ENCODE data around the gene CADM1.

DNA sequence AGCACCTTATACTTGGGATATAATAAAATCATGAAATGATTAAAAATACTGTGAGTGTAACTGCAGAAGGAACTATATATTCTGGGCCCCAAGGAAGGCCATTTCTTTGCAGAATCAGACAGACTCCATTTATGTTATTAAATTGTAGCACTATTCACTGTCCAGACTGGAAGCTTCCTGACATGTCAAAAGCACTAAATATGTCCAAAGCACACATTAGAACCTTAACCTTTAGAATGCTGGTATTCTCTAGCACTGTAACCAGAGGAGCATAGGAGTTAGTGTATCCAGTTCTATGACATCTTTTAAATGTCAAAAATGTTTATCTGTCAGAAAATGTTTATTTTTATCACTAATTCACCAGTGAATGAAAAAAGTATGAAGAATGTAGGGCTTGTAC lies 246.9 kb downstream of the CADM1 start:
- TF ChIP-seq, protein P1, sequence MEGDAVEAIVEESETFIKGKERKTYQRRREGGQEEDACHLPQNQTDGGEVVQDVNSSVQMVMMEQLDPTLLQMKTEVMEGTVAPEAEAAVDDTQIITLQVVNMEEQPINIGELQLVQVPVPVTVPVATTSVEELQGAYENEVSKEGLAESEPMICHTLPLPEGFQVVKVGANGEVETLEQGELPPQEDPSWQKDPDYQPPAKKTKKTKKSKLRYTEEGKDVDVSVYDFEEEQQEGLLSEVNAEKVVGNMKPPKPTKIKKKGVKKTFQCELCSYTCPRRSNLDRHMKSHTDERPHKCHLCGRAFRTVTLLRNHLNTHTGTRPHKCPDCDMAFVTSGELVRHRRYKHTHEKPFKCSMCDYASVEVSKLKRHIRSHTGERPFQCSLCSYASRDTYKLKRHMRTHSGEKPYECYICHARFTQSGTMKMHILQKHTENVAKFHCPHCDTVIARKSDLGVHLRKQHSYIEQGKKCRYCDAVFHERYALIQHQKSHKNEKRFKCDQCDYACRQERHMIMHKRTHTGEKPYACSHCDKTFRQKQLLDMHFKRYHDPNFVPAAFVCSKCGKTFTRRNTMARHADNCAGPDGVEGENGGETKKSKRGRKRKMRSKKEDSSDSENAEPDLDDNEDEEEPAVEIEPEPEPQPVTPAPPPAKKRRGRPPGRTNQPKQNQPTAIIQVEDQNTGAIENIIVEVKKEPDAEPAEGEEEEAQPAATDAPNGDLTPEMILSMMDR (IDR thresholded peaks at IDR 0.05; ENCODE audit: poor library complexity): no peak
- TF ChIP-seq EZH2 (IDR thresholded peaks at IDR 0.05; ENCODE audit: borderline replicate concordance) (no peak), EZH2phosphoT487 (IDR thresholded peaks at IDR 0.05; ENCODE audit: low read depth, severe bottlenecking, unreplicated experiment) (no peak)
